Chondrocyte (in vitro differentiated cells): ENCODE results near the gene STMN3. TPM values are rescaled to one million over a fixed set of nuclear protein-coding genes. Genes with fewer than 3 reads are reported as not detected.
"Not testable (repeated sequence)": the region's sequence is repeated elsewhere in the genome, so short reads cannot be mapped to it uniquely, and the experiment has no call there.

ENCODE experiments used
- DNase-seq: peaks from one replicate; pipeline ENCODE4 v3.0.0; 2021; ENCODE audit warnings: mixed read lengths, low spot score
- H3K27ac Mint-ChIP-seq: one replicate; pipeline ENCODE4 v1.8.0; 2021; ENCODE audit warnings: mild to moderate bottlenecking, moderate library complexity, mixed read lengths; ENCODE audit not compliant: unreplicated experiment
- H3K27me3 Mint-ChIP-seq: 2 replicates; pipeline ENCODE4 v1.8.0; 2021; ENCODE audit warnings: low read depth, mixed read lengths
- H3K36me3 Mint-ChIP-seq: 2 replicates; pipeline ENCODE4 v1.8.0; 2021; ENCODE audit warnings: low read depth, mixed read lengths
- H3K4me1 Mint-ChIP-seq: 2 replicates; pipeline ENCODE4 v1.8.0; 2021; ENCODE audit warnings: low read depth, mild to moderate bottlenecking, mixed read lengths
- H3K4me3 Mint-ChIP-seq: one replicate; pipeline ENCODE4 v1.8.0; 2021; ENCODE audit warnings: mild to moderate bottlenecking, moderate library complexity, mixed read lengths; ENCODE audit not compliant: unreplicated experiment
- H3K9me3 Mint-ChIP-seq: 2 replicates; pipeline ENCODE4 v1.8.0; 2021; ENCODE audit warnings: low read depth, mixed read lengths
- total RNA-seq: library from RNA; stranded (reverse); gene quantifications from 3 replicates; pipeline ENCODE4 v1.2.1, GENCODE V29; 2021
- TF ChIP-seq, protein P1 (sequence below): fragments of 200-600 bp; sonication (generic); IDR thresholded peaks from 2 replicates; pipeline ENCODE4 v1.5.0; 2021; ENCODE audit warnings: antibody characterized with exemption, mild to moderate bottlenecking, moderate library complexity

STMN3 gene
- total RNA-seq, 1 donor from 2014 or later = 7.8 TPM

DNA sequence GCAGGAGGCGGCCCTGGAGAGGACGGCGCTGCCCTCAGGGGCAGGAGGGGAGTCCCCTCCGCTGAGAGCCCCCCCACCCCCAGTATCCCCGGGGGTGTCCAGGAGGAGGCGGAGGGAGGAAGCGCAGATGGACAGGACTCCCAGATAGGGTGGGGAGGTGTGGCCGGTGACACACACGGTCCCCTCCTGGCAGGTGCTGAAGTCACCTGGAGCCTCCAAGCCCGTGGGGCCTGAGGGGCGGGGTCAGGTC is 1.4 kb downstream of the STMN3 start:
- Mint-ChIP-seq H3K4me3 (peak overlapping the region; percentile 65), H3K27ac (no peak overlapping the region), H3K9me3 (no peaks in the 10 kb centered on the region), H3K27me3 (no peaks in the 10 kb centered on the region), H3K36me3 (no peaks in the 10 kb centered on the region), H3K4me1 (peaks cover 4% of the 10 kb centered on the region)
- DNase-seq = no peak
- TF ChIP-seq, protein P1, sequence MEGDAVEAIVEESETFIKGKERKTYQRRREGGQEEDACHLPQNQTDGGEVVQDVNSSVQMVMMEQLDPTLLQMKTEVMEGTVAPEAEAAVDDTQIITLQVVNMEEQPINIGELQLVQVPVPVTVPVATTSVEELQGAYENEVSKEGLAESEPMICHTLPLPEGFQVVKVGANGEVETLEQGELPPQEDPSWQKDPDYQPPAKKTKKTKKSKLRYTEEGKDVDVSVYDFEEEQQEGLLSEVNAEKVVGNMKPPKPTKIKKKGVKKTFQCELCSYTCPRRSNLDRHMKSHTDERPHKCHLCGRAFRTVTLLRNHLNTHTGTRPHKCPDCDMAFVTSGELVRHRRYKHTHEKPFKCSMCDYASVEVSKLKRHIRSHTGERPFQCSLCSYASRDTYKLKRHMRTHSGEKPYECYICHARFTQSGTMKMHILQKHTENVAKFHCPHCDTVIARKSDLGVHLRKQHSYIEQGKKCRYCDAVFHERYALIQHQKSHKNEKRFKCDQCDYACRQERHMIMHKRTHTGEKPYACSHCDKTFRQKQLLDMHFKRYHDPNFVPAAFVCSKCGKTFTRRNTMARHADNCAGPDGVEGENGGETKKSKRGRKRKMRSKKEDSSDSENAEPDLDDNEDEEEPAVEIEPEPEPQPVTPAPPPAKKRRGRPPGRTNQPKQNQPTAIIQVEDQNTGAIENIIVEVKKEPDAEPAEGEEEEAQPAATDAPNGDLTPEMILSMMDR = no peak

DNA sequence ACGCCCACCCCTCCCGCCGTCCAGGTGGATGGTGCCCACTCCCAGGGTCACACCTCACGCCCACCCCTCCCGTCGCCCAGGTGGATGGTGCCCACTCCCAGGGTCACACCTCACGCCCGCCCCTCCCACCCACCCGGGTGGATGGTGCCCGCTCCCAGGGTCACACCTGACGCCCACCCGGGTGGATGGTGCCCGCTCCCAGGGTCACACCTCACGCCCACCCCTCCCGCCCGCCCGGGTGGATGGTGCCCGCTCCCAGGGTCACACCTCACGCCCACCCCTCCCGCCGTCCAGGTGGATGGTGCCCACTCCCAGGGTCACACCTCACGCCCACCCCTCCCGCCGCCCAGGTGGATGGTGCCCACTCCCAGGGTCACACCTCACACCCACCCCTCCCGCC is 2.7 kb downstream of the STMN3 start:
- H3K4me1 Mint-ChIP-seq, H3K9me3 Mint-ChIP-seq, H3K4me3 Mint-ChIP-seq, DNase-seq, H3K27ac Mint-ChIP-seq, H3K27me3 Mint-ChIP-seq, H3K36me3 Mint-ChIP-seq: not testable (repeated sequence)

DNA sequence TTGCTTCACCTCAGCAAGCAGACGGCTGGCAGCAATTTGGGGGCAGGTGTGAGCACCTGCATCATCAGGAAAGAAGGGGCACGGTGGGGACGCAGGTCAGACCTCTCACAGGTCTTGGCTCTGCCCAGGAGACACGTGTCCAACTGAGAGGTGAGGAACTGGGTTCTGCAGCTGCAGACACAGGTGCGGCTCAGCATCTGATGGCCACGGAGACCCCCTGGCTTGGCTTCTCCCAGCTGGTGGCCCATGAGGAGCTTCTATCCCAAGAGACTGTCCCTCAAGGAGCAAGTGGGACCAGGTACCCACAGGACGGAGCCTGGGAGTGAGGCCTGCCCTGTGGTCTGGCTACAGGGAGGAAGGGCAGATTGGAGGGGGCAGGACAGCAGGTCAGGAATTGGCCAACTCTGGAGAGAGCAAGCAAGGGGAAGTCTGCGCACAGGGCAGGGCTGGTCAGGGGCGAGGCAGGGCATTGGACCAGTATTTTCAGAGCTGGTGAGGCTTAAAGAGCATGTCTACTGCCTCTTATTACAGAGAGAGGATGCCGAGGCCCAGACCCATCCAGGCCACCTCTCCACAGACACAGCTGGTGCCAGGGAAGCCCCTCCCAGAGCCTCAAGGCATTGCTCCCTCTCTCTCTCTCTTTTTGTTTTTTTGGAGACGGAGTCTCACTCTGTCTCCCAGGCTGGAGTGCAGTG is 4.2 kb downstream of the STMN3 start:
- Mint-ChIP-seq H3K27ac (no peak overlapping the region), H3K9me3 (no peaks in the 10 kb centered on the region), H3K4me3 (no peak overlapping the region), H3K36me3 (no peaks in the 10 kb centered on the region), H3K4me1 (peaks cover 4% of the 10 kb centered on the region), H3K27me3 (no peaks in the 10 kb centered on the region)
- TF ChIP-seq, protein P1 = no peak
- DNase-seq = no peak

DNA sequence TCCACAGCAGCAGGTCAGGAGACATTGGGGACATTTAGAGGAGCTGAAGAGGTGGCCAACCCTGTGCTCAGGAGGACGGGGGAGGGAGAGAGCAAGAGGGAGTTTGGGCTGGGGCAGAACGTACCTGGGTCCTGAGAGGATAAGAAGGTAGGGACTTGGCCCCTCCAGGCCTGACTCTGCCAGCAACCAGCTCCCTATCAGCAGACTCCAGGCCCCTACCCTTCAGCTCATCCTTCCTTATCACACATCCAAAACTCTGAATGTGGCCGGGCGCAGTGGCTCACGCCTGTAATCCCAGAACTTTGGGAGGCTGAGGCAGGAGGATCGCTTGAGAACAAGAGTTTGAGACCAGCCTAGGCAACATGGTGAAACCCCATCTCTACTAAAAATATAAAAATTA is 5.0 kb downstream of the STMN3 start:
- peaks cover 4% of the 10 kb centered on the region for H3K4me1 Mint-ChIP-seq
- TF ChIP-seq, protein P1 = no peak
- DNase-seq = no peak
- H3K9me3 Mint-ChIP-seq = no peaks in the 10 kb centered on the region
- H3K4me3 Mint-ChIP-seq = no peak overlapping the region
- no peaks in the 10 kb centered on the region for H3K36me3 Mint-ChIP-seq
- H3K27me3 Mint-ChIP-seq = no peaks in the 10 kb centered on the region
- H3K27ac Mint-ChIP-seq = no peak overlapping the region

DNA sequence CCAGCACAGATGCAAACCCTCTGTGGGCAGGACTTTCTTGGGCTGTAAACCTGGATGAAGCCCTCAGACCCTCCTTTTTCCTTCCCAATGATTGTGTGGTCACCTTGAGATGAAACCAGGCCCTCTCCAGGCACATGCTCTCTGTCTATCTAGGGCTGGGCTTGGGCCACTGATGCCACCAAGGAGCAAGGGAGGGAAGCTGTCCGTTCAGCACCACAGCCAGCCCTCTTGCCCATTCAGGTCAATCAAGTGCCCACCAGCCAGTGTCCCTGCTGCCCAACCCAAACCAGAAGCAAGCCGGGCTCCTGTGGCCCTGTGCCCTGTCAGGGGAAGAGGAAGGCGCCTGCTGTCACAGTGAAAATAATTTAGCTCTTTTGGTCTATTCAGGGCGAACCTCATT is 8.0 kb downstream of the STMN3 start:
- Mint-ChIP-seq H3K36me3 (no peaks in the 10 kb centered on the region), H3K4me3 (no peak overlapping the region), H3K9me3 (no peaks in the 10 kb centered on the region), H3K4me1 (no peaks in the 10 kb centered on the region), H3K27me3 (no peaks in the 10 kb centered on the region), H3K27ac (no peak overlapping the region)
- DNase-seq = no peak
- TF ChIP-seq, protein P1 = no peak

DNA sequence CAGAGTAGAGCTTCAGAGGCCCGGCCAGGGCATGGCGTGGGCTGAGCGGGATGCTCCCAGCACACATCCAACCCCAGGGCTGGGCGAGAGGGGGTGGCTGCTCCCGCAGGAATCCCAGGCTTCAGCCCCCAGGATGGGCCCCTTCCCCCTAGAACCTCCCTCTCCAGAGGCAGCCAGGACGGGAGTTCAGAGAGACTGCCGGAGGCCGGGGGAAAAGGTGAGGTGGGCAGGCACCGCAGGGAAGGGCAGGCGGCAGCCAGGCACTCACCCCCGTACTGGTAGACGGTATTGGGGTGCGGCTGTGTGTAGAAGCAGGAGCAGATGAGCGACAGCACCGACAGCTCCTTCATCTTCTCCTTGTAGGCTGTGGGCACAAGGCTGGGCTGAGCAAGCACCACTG is 9.3 kb downstream of the STMN3 start:
- DNase-seq = no peak
- no peaks in the 10 kb centered on the region for H3K36me3 Mint-ChIP-seq
- H3K27ac Mint-ChIP-seq = no peak overlapping the region
- H3K4me3 Mint-ChIP-seq = no peak overlapping the region
- TF ChIP-seq, protein P1 = no peak
- H3K9me3 Mint-ChIP-seq = no peaks in the 10 kb centered on the region
- no peaks in the 10 kb centered on the region for H3K4me1 Mint-ChIP-seq
- H3K27me3 Mint-ChIP-seq = no peaks in the 10 kb centered on the region
